WTC11 (cell line): ENCODE data around the gene SLC24A3. TPM values are rescaled to one million over a fixed set of nuclear protein-coding genes. Genes with fewer than 3 reads are reported as not detected.

ENCODE experiments used
- ATAC-seq: fragments of 200-7000 bp; cut with Tn5 transposase; 2 replicates; pipeline ENCODE4 v1.10.0; 2021; ENCODE audit warnings: mild to moderate bottlenecking, moderate library complexity
- CTCF ChIA-PET: fragments of 300-600 bp; sonication (Branson Sonifier 250); formaldehyde crosslinking; loops from one replicate; lab custom pipeline; 2021; ENCODE audit warnings: antibody characterized with exemption; lab: Charles Lee
- POLR2A ChIA-PET: fragments of 350-600 bp; sonication (Branson Sonifier 250); formaldehyde crosslinking; loops from one replicate; lab custom pipeline; 2021; ENCODE audit warnings: antibody characterized with exemption; lab: Charles Lee
- DNase-seq: peaks from one replicate; pipeline ENCODE4 v3.0.0; 2021; ENCODE audit warnings: low spot score
- H3K27ac Mint-ChIP-seq: 2 replicates; pipeline ENCODE4 v1.8.0; 2021; ENCODE audit warnings: mixed read lengths
- H3K27me3 Mint-ChIP-seq: 2 replicates; pipeline ENCODE4 v1.8.0; 2021; ENCODE audit warnings: low read depth, mild to moderate bottlenecking, moderate library complexity, mixed read lengths
- H3K36me3 Mint-ChIP-seq: 2 replicates; pipeline ENCODE4 v1.8.0; 2021; ENCODE audit warnings: mixed read lengths
- H3K4me1 Mint-ChIP-seq: 2 replicates; pipeline ENCODE4 v1.8.0; 2022; ENCODE audit warnings: mixed read lengths
- H3K4me3 Mint-ChIP-seq: 2 replicates; pipeline ENCODE4 v1.8.0; 2021; ENCODE audit warnings: mild to moderate bottlenecking, moderate library complexity, mixed read lengths
- H3K9me3 Mint-ChIP-seq: 2 replicates; pipeline ENCODE4 v1.8.0; 2021; ENCODE audit warnings: mixed read lengths
- ATF2 ChIP-seq: sonication (generic); formaldehyde crosslinking; IDR thresholded peaks from 2 replicates; pipeline ENCODE4 v1.8.1; 2022; ENCODE audit warnings: low read depth, missing genetic modification reagents, borderline replicate concordance
- CREM ChIP-seq: sonication (generic); formaldehyde crosslinking; IDR thresholded peaks from 2 replicates; pipeline ENCODE4 v1.8.1; 2022; ENCODE audit warnings: mild to moderate bottlenecking, missing genetic modification reagents, moderate library complexity
- EMX1 ChIP-seq: fragments of 250-450 bp; sonication (Bioruptor Pico); IDR thresholded peaks from 2 replicates; pipeline ENCODE4 v1.8.0; 2021; ENCODE audit warnings: mild to moderate bottlenecking
- ETV6 ChIP-seq: sonication (generic); formaldehyde crosslinking; IDR thresholded peaks from 2 replicates; pipeline ENCODE4 v1.8.1; 2022; ENCODE audit warnings: mild to moderate bottlenecking, missing genetic modification reagents
- KAT7 ChIP-seq: sonication (generic); formaldehyde crosslinking; IDR thresholded peaks from 2 replicates; pipeline ENCODE4 v1.8.1; 2023; ENCODE audit warnings: missing genetic modification reagents, mild to moderate bottlenecking, borderline replicate concordance
- MXD4 ChIP-seq: fragments of 250-450 bp; sonication (Bioruptor Pico); IDR thresholded peaks from 2 replicates; pipeline ENCODE4 v1.8.0; 2021; ENCODE audit warnings: mild to moderate bottlenecking, moderate library complexity, borderline replicate concordance
- NFE2L1 ChIP-seq: sonication (generic); formaldehyde crosslinking; IDR thresholded peaks from 2 replicates; pipeline ENCODE4 v1.8.1; 2023; ENCODE audit warnings: missing genetic modification reagents
- NR1H2 ChIP-seq: sonication (generic); formaldehyde crosslinking; IDR thresholded peaks from 2 replicates; pipeline ENCODE4 v1.9.0; 2021; ENCODE audit warnings: mild to moderate bottlenecking, moderate library complexity, missing genetic modification reagents
- NR2C2 ChIP-seq: sonication (generic); formaldehyde crosslinking; IDR thresholded peaks from 2 replicates; pipeline ENCODE4 v1.8.0; 2022; ENCODE audit warnings: mild to moderate bottlenecking, missing genetic modification reagents
- RORB ChIP-seq: fragments of 250-450 bp; sonication (Bioruptor Pico); IDR thresholded peaks from 2 replicates; pipeline ENCODE4 v1.9.0; 2021; ENCODE audit warnings: mild to moderate bottlenecking
- ZBTB21 ChIP-seq: sonication (generic); formaldehyde crosslinking; IDR thresholded peaks from 2 replicates; pipeline ENCODE4 v1.8.1; 2023; ENCODE audit warnings: mild to moderate bottlenecking, missing genetic modification reagents, borderline replicate concordance
- ZNF121 ChIP-seq: sonication (generic); formaldehyde crosslinking; IDR thresholded peaks from 2 replicates; pipeline ENCODE4 v1.8.0; 2023; ENCODE audit warnings: missing genetic modification reagents
- ZNF281 ChIP-seq: sonication (generic); formaldehyde crosslinking; IDR thresholded peaks from 2 replicates; pipeline ENCODE4 v1.8.0; 2023; ENCODE audit warnings: mild to moderate bottlenecking, missing genetic modification reagents
- ZNF532 ChIP-seq: fragments of 250-450 bp; sonication (Bioruptor Pico); IDR thresholded peaks from 2 replicates; pipeline ENCODE4 v1.9.0; 2021; ENCODE audit warnings: mild to moderate bottlenecking, borderline replicate concordance
- total RNA-seq: library from RNA; stranded (reverse); gene quantifications from 3 replicates; pipeline ENCODE4 v1.2.3, GENCODE V29; 2021
- TF ChIP-seq, protein P1 (sequence below): sonication (generic); formaldehyde crosslinking; conservative IDR thresholded peaks from 2 replicates; pipeline ENCODE4 v1.8.1; 2023; ENCODE audit warnings: mild to moderate bottlenecking, low read depth, missing genetic modification reagents, moderate library complexity
- TF ChIP-seq, protein P2 (sequence below): sonication (generic); formaldehyde crosslinking; IDR thresholded peaks from 2 replicates; pipeline ENCODE4 v1.8.1; 2023; ENCODE audit warnings: mild to moderate bottlenecking, missing genetic modification reagents
- TF ChIP-seq, protein P3 (sequence below): sonication (generic); formaldehyde crosslinking; IDR thresholded peaks from 2 replicates; pipeline ENCODE4 v1.8.0; 2022; ENCODE audit warnings: mild to moderate bottlenecking, missing genetic modification reagents
- TF ChIP-seq, protein P4 (sequence below): fragments of 200-600 bp; IDR thresholded peaks from 2 replicates; pipeline ENCODE4 v1.8.0; 2022; ENCODE audit warnings: antibody characterized with exemption

The SLC24A3 gene
- total RNA-seq, 1 experiment from 2014 or later, result 5.7 TPM

- TF ChIP-seq ZNF281 (no peak), ETV6 (CRISPR knock-in tag) (no peak), NR1H2 (CRISPR knock-in tag) (no peak), RORB (CRISPR knock-in tag) (no peak), ZNF121 (no peak), ZBTB21 (CRISPR knock-in tag) (no peak), CREM (CRISPR knock-in tag) (no peak)
- TF ChIP-seq, protein P1, sequence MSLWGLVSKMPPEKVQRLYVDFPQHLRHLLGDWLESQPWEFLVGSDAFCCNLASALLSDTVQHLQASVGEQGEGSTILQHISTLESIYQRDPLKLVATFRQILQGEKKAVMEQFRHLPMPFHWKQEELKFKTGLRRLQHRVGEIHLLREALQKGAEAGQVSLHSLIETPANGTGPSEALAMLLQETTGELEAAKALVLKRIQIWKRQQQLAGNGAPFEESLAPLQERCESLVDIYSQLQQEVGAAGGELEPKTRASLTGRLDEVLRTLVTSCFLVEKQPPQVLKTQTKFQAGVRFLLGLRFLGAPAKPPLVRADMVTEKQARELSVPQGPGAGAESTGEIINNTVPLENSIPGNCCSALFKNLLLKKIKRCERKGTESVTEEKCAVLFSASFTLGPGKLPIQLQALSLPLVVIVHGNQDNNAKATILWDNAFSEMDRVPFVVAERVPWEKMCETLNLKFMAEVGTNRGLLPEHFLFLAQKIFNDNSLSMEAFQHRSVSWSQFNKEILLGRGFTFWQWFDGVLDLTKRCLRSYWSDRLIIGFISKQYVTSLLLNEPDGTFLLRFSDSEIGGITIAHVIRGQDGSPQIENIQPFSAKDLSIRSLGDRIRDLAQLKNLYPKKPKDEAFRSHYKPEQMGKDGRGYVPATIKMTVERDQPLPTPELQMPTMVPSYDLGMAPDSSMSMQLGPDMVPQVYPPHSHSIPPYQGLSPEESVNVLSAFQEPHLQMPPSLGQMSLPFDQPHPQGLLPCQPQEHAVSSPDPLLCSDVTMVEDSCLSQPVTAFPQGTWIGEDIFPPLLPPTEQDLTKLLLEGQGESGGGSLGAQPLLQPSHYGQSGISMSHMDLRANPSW (CRISPR knock-in tag), result no peak
- TF ChIP-seq, protein P2, sequence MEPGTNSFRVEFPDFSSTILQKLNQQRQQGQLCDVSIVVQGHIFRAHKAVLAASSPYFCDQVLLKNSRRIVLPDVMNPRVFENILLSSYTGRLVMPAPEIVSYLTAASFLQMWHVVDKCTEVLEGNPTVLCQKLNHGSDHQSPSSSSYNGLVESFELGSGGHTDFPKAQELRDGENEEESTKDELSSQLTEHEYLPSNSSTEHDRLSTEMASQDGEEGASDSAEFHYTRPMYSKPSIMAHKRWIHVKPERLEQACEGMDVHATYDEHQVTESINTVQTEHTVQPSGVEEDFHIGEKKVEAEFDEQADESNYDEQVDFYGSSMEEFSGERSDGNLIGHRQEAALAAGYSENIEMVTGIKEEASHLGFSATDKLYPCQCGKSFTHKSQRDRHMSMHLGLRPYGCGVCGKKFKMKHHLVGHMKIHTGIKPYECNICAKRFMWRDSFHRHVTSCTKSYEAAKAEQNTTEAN (CRISPR knock-in tag), result no peak
These were observed 77.0 kb downstream of the SLC24A3 start (continued) for GRCh38 chr20:19289451-19289850.

GRCh38 chr20:19291024-19291817, 78.8 kb downstream of the SLC24A3 start:
- Mint-ChIP-seq H3K27ac (no peak overlapping the region), H3K4me1 (peaks cover 7% of the 10 kb centered on the region), H3K4me3 (no peak overlapping the region), H3K27me3 (no peaks in the 10 kb centered on the region), H3K36me3 (no peaks in the 10 kb centered on the region), H3K9me3 (peaks cover 3% of the 10 kb centered on the region)
- POLR2A ChIA-PET, result no interaction called here
- DNase-seq (no peak), ATAC-seq (no peak)
- CTCF ChIA-PET, result no interaction called here
- TF ChIP-seq ZNF532 (no peak), MXD4 (CRISPR knock-in tag) (no peak), NFE2L1 (CRISPR knock-in tag) (no peak), NR2C2 (CRISPR knock-in tag) (no peak), EMX1 (CRISPR knock-in tag) (no peak), KAT7 (CRISPR knock-in tag) (no peak), ATF2 (no peak)
- TF ChIP-seq, protein P3, sequence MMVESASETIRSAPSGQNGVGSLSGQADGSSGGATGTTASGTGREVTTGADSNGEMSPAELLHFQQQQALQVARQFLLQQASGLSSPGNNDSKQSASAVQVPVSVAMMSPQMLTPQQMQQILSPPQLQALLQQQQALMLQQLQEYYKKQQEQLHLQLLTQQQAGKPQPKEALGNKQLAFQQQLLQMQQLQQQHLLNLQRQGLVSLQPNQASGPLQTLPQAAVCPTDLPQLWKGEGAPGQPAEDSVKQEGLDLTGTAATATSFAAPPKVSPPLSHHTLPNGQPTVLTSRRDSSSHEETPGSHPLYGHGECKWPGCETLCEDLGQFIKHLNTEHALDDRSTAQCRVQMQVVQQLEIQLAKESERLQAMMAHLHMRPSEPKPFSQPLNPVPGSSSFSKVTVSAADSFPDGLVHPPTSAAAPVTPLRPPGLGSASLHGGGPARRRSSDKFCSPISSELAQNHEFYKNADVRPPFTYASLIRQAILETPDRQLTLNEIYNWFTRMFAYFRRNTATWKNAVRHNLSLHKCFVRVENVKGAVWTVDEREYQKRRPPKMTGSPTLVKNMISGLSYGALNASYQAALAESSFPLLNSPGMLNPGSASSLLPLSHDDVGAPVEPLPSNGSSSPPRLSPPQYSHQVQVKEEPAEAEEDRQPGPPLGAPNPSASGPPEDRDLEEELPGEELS (CRISPR knock-in tag), result no peak
- TF ChIP-seq, protein P4, sequence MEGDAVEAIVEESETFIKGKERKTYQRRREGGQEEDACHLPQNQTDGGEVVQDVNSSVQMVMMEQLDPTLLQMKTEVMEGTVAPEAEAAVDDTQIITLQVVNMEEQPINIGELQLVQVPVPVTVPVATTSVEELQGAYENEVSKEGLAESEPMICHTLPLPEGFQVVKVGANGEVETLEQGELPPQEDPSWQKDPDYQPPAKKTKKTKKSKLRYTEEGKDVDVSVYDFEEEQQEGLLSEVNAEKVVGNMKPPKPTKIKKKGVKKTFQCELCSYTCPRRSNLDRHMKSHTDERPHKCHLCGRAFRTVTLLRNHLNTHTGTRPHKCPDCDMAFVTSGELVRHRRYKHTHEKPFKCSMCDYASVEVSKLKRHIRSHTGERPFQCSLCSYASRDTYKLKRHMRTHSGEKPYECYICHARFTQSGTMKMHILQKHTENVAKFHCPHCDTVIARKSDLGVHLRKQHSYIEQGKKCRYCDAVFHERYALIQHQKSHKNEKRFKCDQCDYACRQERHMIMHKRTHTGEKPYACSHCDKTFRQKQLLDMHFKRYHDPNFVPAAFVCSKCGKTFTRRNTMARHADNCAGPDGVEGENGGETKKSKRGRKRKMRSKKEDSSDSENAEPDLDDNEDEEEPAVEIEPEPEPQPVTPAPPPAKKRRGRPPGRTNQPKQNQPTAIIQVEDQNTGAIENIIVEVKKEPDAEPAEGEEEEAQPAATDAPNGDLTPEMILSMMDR, result no peak
